Loucy (cell line): ENCODE measurements around the gene SAMD13.
"Not testable (repeated sequence)": the region's sequence is repeated elsewhere in the genome, so short reads cannot be mapped to it uniquely, and the experiment has no call there.

Source experiments
- H2AFZ ChIP-seq: fragments of 200-600 bp; sonication (generic); 2 replicates; pipeline ENCODE4 v1.6.0; 2016; ENCODE audit warnings: antibody characterized with exemption, mild to moderate bottlenecking, low read length, moderate library complexity
- H3F3A ChIP-seq: fragments of 200-600 bp; 2 replicates; pipeline ENCODE4 v1.6.0; 2016; ENCODE audit warnings: antibody characterized with exemption, low read depth, mild to moderate bottlenecking
- H3K27me3 ChIP-seq: fragments of 200-600 bp; sonication (generic); 2 replicates; pipeline ENCODE4 v1.6.1; 2014; ENCODE audit warnings: low read length, mild to moderate bottlenecking; ENCODE audit not compliant: insufficient read depth, poor library complexity, severe bottlenecking
- H3K36me3 ChIP-seq: fragments of 200-600 bp; sonication (generic); 2 replicates; pipeline ENCODE4 v1.6.1; 2016; ENCODE audit warnings: low read length; ENCODE audit not compliant: insufficient read depth
- H3K4me1 ChIP-seq: fragments of 200-600 bp; sonication (generic); 2 replicates; pipeline ENCODE4 v1.5.1; 2014; ENCODE audit warnings: low read length, mild to moderate bottlenecking; ENCODE audit not compliant: insufficient read depth, poor library complexity, severe bottlenecking
- H3K4me2 ChIP-seq: fragments of 200-600 bp; sonication (generic); 2 replicates; pipeline ENCODE4 v1.6.0; 2014; ENCODE audit warnings: antibody characterized with exemption, low read length, low read depth, mild to moderate bottlenecking; ENCODE audit not compliant: poor library complexity, severe bottlenecking
- H3K4me3 ChIP-seq: fragments of 200-600 bp; sonication (generic); 2 replicates; pipeline ENCODE4 v1.5.1; 2014; ENCODE audit warnings: low read length, mild to moderate bottlenecking, mixed read lengths; ENCODE audit not compliant: poor library complexity, severe bottlenecking
- H3K79me2 ChIP-seq: fragments of 200-600 bp; sonication (generic); 2 replicates; pipeline ENCODE4 v1.6.1; 2014; ENCODE audit warnings: low read length; ENCODE audit not compliant: insufficient read depth
- H3K9ac ChIP-seq: fragments of 200-600 bp; sonication (generic); 2 replicates; pipeline ENCODE4 v1.6.0; 2014; ENCODE audit warnings: mild to moderate bottlenecking, low read depth, low read length, moderate library complexity; ENCODE audit not compliant: poor library complexity, severe bottlenecking
- H3K9me2 ChIP-seq: fragments of 200-600 bp; sonication (generic); replicated peaks from 2 replicates; pipeline ENCODE4 v1.6.1; 2016; ENCODE audit warnings: low read depth, low read length, mixed read lengths
- H3K9me3 ChIP-seq: fragments of 200-600 bp; sonication (generic); 2 replicates; pipeline ENCODE4 v1.6.1; 2014; ENCODE audit warnings: mild to moderate bottlenecking, antibody characterized with exemption, low read length, low read depth; ENCODE audit not compliant: insufficient read depth
- H4K20me1 ChIP-seq: fragments of 200-600 bp; sonication (generic); 2 replicates; pipeline ENCODE4 v1.6.0; 2014; ENCODE audit warnings: antibody characterized with exemption, low read length, mild to moderate bottlenecking; ENCODE audit not compliant: insufficient read depth, poor library complexity, severe bottlenecking
- EZH2phosphoT487 ChIP-seq: fragments of 200-600 bp; IDR thresholded peaks from 2 replicates; pipeline ENCODE4 v1.6.1; 2018; ENCODE audit warnings: antibody characterized with exemption, mild to moderate bottlenecking, moderate library complexity, borderline replicate concordance
- TF ChIP-seq, protein P1 (sequence below): fragments of 200-600 bp; sonication (generic); conservative IDR thresholded peaks from 2 replicates; pipeline ENCODE4 v1.5.1; 2014; ENCODE audit warnings: mild to moderate bottlenecking, antibody characterized with exemption, low read length

Gene SAMD13

DNA sequence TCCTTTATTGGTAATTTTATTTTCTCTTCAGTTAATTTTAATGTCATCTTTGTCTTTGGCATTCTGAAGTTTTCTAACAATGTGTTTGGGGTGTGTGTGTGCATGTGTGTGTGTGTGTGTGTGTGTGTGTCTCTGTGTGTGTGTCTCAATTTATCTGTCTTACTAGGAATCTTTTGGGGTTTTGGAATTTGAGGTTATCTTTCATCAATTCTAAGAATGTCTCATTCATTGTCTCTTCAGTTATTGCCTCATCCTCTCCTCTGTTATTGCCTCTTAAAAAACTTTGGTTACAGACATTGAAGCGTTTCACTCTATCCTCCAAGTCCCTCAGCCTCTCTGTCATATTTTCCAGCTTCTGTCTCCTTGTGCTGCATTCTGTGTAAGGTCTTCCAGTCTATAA, 18.1 kb upstream of the SAMD13 start:
- H3K4me2 ChIP-seq = no peak overlapping the region
- no peaks in the 10 kb centered on the region for H3K9me2 ChIP-seq
- H4K20me1 ChIP-seq = no peaks in the 10 kb centered on the region
- no peak overlapping the region for H3K4me3 ChIP-seq
- no peaks in the 10 kb centered on the region for H3K79me2 ChIP-seq
- H3K4me1 ChIP-seq = no peaks in the 10 kb centered on the region
- TF ChIP-seq EZH2phosphoT487 = no peak
- TF ChIP-seq, protein P1, sequence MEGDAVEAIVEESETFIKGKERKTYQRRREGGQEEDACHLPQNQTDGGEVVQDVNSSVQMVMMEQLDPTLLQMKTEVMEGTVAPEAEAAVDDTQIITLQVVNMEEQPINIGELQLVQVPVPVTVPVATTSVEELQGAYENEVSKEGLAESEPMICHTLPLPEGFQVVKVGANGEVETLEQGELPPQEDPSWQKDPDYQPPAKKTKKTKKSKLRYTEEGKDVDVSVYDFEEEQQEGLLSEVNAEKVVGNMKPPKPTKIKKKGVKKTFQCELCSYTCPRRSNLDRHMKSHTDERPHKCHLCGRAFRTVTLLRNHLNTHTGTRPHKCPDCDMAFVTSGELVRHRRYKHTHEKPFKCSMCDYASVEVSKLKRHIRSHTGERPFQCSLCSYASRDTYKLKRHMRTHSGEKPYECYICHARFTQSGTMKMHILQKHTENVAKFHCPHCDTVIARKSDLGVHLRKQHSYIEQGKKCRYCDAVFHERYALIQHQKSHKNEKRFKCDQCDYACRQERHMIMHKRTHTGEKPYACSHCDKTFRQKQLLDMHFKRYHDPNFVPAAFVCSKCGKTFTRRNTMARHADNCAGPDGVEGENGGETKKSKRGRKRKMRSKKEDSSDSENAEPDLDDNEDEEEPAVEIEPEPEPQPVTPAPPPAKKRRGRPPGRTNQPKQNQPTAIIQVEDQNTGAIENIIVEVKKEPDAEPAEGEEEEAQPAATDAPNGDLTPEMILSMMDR = no peak
- peaks cover 7% of the 10 kb centered on the region; the same call in 1 of the 2 replicates for H3K9me3 ChIP-seq
- no peak overlapping the region for H3K9ac ChIP-seq
- no peaks in the 10 kb centered on the region for H3K27me3 ChIP-seq
- no peaks in the 10 kb centered on the region for H3F3A ChIP-seq
- H3K36me3 ChIP-seq = no peaks in the 10 kb centered on the region
- H2AFZ ChIP-seq = no peak overlapping the region

DNA sequence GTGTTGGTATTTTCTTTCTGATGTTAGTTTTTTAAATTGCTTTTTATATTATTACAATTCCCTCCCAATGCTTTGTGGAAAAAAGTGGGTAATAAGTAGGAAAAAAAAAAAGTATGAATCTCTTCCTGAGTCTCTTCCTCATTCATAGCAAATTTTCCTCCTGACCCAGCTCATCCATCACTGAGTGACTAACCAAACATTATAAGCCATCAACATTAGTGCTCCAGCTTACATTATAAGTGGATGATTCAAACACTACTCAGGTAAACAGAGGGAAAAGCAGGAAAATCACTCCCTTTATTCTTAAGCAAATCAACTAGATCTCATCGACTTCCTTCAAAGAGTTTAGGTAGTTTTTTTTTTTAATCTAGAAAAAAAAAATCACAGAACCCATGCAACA, 15.4 kb upstream of the SAMD13 start:
- Histone ChIP-seq H3K9me2 (no peaks in the 10 kb centered on the region), H3K9ac (no peak overlapping the region), H3K4me2 (no peak overlapping the region), H3K79me2 (no peaks in the 10 kb centered on the region), H3K36me3 (no peaks in the 10 kb centered on the region), H4K20me1 (no peaks in the 10 kb centered on the region), H3K4me3 (no peak overlapping the region), H3K27me3 (no peaks in the 10 kb centered on the region), H3F3A (no peaks in the 10 kb centered on the region), H3K9me3 (peaks cover 7% of the 10 kb centered on the region; the same call in 1 of the 2 replicates), H3K4me1 (no peaks in the 10 kb centered on the region), H2AFZ (no peak overlapping the region)
- TF ChIP-seq EZH2phosphoT487 = no peak
- TF ChIP-seq, protein P1 = no peak

DNA sequence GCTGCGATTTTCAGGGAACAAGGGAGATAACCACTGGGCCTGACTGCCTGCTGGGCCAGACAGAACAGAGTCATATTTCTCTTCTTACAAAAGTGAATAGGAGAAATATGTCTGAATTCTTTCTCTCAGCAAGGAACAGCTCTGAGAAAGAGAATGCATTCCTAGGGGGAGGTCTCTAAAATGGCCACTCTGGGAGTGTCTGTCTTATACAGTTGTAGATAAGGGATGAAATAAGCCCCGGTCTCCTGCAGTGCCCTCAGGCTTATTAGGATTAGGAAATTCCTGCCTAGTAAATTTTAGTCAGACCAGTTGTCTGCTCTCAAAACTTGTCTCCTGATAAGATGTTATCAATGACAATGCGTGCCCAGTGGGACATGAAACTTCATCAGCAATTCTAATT, 14.1 kb upstream of the SAMD13 start:
- not testable (repeated sequence) for H3K4me1 ChIP-seq, H3K9me3 ChIP-seq, H3K9me2 ChIP-seq, H3K27me3 ChIP-seq, H3K9ac ChIP-seq, H3F3A ChIP-seq, H3K36me3 ChIP-seq, H2AFZ ChIP-seq, H3K4me3 ChIP-seq, H3K79me2 ChIP-seq, H4K20me1 ChIP-seq, H3K4me2 ChIP-seq

DNA sequence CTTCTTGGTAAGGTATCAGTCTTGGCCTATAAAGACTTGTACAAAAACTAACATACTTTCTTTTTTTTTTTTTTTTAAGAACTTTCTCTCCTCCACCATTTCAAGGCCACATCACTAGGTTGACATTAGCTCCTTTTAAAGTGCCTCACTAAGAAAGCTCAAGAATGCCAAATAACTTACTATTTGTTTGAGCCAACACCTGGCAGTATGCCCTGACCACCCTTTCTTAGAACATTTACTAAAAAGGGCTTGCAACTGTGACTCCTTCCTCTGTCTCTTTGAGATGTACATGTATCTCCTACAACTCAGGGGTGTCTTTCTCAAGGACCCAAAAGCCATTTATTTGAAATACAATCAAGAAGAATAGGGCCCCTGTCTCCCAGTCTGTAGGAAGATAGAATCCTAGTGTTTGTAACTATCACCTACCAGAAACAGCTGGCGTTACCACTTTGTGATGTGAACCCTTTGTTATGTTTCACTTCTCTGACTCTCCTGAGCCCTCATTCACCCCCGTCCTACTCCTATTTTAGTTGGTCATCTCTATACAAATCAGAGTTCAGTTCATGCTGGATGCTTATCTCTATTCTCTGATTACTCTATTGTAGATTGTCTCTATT, 12.2 kb upstream of the SAMD13 start:
- peaks cover 7% of the 10 kb centered on the region; the same call in 1 of the 2 replicates for H3K9me3 ChIP-seq
- H3K4me1 ChIP-seq = peaks cover 7% of the 10 kb centered on the region
- no peak overlapping the region for H2AFZ ChIP-seq
- H3F3A ChIP-seq = no peaks in the 10 kb centered on the region
- no peaks in the 10 kb centered on the region for H3K36me3 ChIP-seq
- no peak for TF ChIP-seq EZH2phosphoT487
- TF ChIP-seq, protein P1 = no peak
- H4K20me1 ChIP-seq = no peaks in the 10 kb centered on the region
- H3K4me3 ChIP-seq = no peak overlapping the region
- no peaks in the 10 kb centered on the region for H3K27me3 ChIP-seq
- H3K4me2 ChIP-seq = no peak overlapping the region
- no peaks in the 10 kb centered on the region for H3K9me2 ChIP-seq
- no peak overlapping the region for H3K9ac ChIP-seq
- H3K79me2 ChIP-seq = no peaks in the 10 kb centered on the region
